NCI-H1694 (cell line): ENCODE data around the gene CTBP2.

Experiments used
- DNase-seq: peaks from one replicate; lab custom pipeline; 2025; lab: John Stamatoyannopoulos, UW

Gene CTBP2

DNA sequence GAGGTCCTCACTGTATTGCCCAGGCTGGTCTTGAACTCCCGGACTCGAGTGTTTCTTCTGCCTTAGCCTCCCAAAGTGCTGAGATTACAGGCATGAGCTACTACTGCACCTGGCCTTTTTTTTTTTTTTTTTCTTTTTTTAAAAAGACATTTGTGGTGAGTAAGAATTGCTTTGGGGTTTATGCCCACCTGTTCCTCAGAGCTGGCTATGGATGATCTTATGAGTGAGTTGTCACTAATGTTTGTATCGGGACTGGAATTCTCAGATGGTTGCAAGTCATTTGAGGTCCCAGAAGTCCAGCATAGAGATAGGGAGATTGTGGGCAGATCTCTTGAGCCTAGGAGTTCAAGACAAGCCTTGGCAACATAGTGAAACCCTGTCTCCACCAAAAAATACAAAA lies 183.2 kb downstream of the CTBP2 start:
- no peak for DNase-seq

DNA sequence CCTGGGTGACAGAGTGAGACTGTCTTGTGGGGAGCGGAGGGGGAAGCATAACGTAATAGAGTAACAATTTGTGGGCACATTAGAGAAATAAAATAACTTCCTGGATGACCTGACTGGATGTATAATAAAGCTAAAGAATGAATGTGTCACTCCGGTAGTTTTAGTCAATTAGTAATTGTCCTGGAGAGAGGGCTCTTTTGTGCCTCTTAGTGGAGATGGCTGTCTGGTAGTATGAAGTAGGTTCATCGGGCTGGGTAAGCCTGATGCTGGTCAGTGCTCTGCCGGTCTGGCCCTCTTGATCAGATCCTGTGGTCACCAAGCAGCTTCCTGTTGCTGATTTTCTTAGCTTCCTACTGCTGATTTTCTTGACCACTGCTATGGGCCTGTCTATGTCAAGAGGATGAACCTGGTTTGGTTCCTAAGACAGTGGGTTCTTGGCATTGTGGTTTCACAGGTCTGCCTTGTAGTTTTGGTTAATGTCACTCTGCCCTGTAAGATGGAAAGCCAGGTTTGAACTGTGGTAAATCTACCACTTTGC lies 184.3 kb downstream of the CTBP2 start:
- DNase-seq = no peak

DNA sequence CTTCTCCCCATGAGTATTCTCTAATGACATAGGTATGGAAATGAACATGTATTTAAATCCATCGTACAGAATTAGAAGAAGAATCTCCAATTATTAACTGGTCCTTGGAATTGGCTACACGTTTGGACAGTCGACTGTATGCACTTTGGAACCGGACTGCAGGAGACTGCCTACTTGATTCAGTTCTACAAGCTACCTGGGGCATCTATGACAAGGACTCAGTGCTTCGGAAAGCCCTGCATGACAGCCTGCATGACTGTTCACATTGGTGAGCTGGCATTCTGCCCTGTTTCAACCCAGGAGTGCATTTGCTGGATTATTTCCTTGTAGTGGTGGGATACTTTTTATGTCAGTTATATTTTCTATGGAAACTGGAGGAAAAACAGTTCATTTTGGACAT lies 186.2 kb downstream of the CTBP2 start:
- no peak for DNase-seq

GRCh38 chr10:124972637-124973036 lies 187.7 kb downstream of the CTBP2 start:
- DNase-seq = no peak

DNA sequence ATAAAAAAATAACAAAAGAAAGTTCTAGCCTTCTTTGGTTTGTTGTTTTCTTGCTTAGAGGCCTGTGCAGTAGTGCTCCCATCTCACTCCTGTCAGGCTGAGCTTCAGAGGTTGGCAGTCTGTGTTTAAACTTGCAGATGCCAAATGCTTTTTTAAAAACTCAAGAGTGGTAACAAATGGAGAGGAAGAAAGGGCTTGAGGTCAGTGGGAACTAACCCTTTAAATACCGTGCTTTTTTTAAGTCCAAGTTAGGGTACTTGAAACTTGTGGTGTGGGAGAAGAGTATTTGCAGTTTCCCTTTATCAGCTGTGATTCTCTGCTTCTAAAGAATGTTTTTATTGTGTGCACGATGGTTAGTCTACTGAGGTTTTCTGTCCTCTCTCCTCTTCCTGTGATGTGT lies 189.1 kb downstream of the CTBP2 start:
- no peak for DNase-seq

GRCh38 chr10:124967255-124967654 lies 193.1 kb downstream of the CTBP2 start:
- no peak for DNase-seq

GRCh38 chr10:124966008-124966407 lies 194.4 kb downstream of the CTBP2 start:
- no peak for DNase-seq

- no peak for DNase-seq
These were observed 196.3 kb downstream of the CTBP2 start for GRCh38 chr10:124963866-124964720.

DNA sequence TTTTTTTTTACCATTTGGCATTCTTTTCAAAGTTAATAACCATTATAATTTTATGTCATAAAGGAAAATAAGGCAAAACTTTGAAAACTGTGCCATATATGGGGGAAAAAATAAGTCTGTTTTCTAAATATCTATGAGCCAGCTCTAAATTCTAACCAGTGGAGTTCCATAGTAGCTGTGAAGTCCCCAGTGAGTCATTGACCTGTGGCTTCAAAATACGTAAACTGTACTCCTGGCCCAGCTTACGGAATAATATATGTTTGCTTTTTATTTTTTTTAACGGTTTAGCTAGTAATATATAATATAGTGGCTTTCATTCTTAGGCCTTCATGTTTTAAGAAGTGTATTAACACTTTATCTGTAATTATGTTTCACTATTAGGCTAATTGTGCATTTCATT lies 197.9 kb downstream of the CTBP2 start:
- no peak for DNase-seq

DNA sequence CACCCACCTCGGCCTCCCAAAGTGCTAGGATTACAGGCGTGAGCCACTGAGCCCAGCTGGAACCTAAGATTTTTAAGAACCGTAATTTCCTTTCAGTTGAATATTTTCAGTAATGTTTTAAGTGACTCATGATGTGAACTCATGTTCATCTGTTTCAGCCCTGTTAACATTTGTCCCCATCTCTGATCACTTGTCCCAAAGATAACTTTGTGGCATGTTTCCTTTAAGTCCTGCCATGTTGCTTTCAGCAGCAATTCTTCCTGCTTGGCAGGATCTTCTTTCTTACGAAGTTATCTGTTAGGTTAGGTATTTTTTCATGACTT lies 199.2 kb downstream of the CTBP2 start:
- DNase-seq = no peak

DNA sequence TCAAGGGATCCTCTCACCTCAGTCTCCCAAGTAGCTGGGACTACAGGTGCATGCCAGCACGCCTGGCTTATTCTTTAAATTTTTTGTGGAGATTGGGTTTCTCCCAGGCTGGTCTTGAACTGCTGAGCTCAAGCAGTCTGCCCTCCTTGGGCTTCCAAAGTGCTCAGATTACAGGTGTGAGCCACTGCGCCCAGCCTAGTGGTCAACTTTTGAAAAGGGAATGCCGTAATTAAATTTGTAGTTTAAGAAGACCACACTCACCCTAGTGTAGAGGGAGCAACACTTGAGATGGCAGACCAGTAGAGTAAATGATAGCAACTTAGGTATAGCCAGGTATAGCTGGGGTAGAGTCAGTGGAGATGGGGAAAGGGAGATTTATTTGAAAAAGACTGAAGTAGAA lies 200.8 kb downstream of the CTBP2 start:
- no peak for DNase-seq

DNA sequence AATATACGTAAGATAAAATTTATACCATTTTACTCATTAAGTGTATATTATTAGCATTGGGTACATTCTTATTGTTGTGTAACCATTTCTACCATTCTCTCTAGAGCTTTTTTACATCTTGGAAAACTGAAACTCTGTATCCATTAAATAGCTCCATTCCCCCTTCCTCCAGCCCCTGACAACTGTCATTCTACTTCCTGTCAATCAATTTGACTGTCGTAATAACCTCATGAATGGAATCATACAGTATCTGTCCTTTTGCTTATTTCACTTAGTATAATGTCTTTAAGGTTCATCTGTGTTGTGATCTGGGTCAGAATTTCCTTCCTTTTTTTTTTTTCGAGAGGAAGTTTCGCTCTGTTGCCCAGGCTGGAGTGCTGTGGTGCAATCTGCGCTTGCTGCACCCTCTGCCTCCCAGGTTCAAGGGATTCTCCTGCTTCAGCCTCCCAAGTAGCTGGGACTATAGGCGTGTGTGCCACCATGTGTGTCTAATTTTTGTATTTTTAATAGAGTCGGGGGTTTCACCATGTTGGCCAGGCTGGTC lies 202.9 kb downstream of the CTBP2 start:
- DNase-seq = no peak

DNA sequence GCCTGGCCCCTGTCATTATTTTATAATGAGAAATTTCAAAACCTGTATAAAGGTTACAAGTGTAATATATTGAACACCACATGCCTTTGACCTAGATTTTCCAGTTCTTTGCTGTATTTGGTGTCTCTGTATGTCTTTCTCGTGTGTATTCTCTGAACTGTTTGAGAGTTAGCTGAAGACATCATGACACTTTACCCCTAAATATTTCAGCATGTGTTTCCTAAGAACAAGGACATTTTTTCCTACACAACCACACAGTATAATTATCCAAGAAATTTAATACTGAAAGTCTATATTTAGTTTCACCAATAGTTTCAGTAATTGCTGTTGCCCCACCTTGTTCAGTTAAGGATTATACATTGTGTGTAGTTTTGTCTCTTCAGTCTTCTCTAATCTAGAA lies 203.6 kb downstream of the CTBP2 start:
- no peak for DNase-seq

GRCh38 chr10:124955868-124956267 lies 204.5 kb downstream of the CTBP2 start:
- DNase-seq = no peak

DNA sequence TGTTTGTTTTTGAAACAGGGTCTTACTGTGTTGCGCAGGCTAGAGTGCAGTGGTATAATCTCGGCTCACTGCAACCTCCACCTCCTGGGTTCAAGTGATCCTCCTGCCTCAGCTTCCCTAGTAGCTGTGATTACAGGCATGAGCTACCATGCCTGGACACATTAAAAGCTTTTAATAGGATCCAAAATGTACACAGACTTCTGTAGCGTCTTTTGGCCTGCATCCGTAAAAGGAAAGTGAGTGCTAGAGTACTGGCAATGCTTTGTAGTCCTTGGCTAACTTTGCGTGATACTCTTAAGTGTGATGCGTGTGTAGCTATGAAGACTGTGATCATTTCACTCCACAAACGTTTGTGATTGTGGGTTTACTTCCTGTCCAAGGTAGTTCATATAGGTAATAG lies 205.1 kb downstream of the CTBP2 start:
- DNase-seq = no peak

DNA sequence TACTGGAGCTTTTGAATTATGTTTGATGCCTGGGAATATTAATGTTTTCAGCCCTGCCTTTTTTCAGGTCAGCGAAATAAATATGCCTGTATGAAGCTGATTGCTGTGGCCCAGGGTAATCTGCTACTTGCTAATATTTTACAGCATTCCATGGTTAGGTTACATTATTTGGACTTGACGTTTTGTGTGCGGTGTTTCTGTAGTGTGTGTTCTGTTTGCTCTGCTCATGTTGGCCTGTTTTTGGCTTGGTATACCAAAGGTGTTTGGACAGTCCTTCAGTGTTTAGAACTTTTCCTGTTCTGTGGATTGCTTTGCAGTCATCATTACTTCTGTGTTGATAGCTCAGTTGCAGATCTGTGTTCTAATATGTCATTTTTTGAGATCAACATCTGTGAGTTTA lies 206.9 kb downstream of the CTBP2 start:
- no peak for DNase-seq

GRCh38 chr10:124952123-124952522 lies 208.2 kb downstream of the CTBP2 start:
- no peak for DNase-seq

DNA sequence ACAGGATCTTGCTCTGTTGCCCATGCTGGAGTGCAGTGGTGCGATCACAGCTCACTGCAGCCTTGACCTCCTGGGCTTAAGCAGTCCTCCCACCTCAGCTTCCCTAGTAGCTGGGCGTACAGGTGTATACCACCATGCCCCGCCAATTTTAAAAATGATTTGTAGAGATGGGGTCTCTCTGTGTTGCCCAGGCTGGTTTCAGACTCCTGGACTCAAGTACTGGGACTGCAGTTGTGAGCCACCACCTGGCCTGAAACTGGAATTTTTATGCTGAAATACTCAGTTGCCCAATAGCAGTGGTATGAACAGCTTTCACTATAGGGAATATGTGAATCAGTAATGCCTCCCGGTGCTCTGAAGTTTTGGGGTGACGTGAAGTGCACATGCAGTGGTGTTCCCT lies 210.8 kb downstream of the CTBP2 start:
- DNase-seq = no peak

DNA sequence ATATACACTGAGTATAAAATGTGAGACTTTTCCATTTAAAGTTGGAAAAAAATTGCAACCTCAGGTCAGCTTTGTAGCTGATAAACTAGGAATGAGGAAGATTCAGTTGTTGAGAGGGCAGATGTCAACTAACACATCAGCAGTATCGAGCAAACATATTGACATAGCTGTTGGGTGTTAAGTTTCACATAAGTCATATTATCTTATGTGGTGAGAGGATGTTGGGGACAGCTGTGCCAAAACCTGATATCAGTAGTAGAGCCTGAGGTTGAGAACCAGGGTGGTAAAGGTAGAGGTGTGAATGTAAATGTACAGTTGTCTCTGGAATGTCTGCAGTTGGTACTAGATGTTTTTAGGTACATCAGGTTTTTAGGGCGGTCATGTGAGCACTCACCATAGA lies 213.4 kb downstream of the CTBP2 start:
- no peak for DNase-seq

- no peak for DNase-seq
These were observed 215.4 kb downstream of the CTBP2 start for GRCh38 chr10:124944982-124945381.

DNA sequence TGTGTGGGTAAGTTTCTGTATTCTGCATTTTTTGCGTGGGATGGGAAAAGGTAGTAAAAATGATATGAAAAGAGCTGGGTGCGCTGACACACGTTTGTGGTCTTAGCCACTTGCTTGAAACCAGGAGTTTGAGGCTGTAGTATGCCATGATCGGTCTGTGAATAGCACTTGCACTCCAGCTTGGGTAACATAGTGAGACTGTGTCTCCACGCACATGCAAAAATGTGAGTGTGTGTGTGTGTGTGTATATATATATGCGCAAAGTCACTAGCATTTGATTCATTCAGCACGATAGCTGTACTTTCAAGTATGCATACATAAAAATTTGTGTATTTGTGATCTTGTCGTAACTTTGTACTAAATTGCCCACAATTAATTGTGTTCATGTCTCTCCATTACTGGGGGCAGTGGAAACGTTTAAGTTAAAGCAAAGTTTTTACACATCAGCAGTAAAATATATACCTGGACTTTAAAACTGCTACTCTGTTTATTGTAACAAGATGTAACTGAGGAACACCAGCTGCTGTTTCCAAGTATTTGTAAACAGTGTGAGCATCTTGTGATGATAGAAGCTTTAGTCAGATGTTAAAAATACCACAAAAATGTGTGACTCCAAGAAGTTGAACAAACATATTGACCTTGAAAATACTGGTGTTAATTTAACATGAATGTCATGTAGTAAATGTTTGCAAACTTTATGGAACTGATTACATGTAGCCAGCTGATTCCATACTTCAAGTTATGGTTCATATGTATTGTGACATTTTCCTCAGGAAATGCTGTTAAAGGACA lies 216.9 kb downstream of the CTBP2 start:
- no peak for DNase-seq

- no peak for DNase-seq
These were observed 217.8 kb downstream of the CTBP2 start for GRCh38 chr10:124942317-124943169.
